ENCODE results near the gene MYO7B. TPM values are rescaled to one million over a fixed set of nuclear protein-coding genes. Genes with fewer than 3 reads are reported as not detected.

The MYO7B gene
- total RNA-seq, 2 experiments from 2014 or later: 3.3 TPM; not detected in 1

- TF ChIP-seq EZH2phosphoT487 (IDR thresholded peaks at IDR 0.05; ENCODE audit: borderline replicate concordance, low read depth, low read length): no peak
- no peak for TF ChIP-seq CTCF (conservative IDR thresholded peaks at IDR 0.05; ENCODE audit: low read length)
- no peaks in the 10 kb centered on the region for H3K9me3 ChIP-seq (ENCODE audit: low read length)
- ChIA-PET CTCF (ENCODE audit: unreplicated experiment) (no interaction called here), POLR2A (interaction anchor here (0.8 kb wide), 1 partner anchor 8 kb away, joined by 3 read pairs; no protein-coding TSS in a partner anchor)
- H3K9me2 ChIP-seq (ENCODE audit: insufficient read depth, low read length): no peaks in the 10 kb centered on the region
- no peak overlapping the region for H3K4me3 ChIP-seq (ENCODE audit: low read depth, low read length, poor library complexity, severe bottlenecking)
- no TSS peak for BruUV-seq (replicated peaks)
- H2AFZ ChIP-seq (ENCODE audit: low read length): no peak overlapping the region
- intact Hi-C loops (cut with micrococcal nuclease; ENCODE audit: unreplicated experiment): no loop called here
- no peak for DNase-seq (ENCODE audit: low spot score)
- no peaks in the 10 kb centered on the region for H3K36me3 ChIP-seq (ENCODE audit: insufficient read depth, low read length)
- no peaks in the 10 kb centered on the region for H3K79me2 ChIP-seq (ENCODE audit: insufficient read depth, low read depth, low read length)
- H4K20me1 ChIP-seq (ENCODE audit: insufficient read depth, low read length): no peaks in the 10 kb centered on the region
- no peak overlapping the region for H3K4me2 ChIP-seq (ENCODE audit: low read length)
- no peak overlapping the region for H3K27ac ChIP-seq (ENCODE audit: low read depth, low read length, poor library complexity, severe bottlenecking)
- H3K4me1 ChIP-seq (ENCODE audit: insufficient read depth, low read length, poor library complexity, severe bottlenecking): no peaks in the 10 kb centered on the region
Observed at GRCh38 chr2:127633556-127634065, 98.1 kb downstream of the MYO7B start.

- no TSS peak for BruUV-seq (replicated peaks)
- ChIA-PET CTCF (ENCODE audit: unreplicated experiment) (no interaction called here), POLR2A (interaction anchor here (0.8 kb wide), 1 partner anchor 9 kb away, joined by 3 read pairs; no protein-coding TSS in a partner anchor)
- Histone ChIP-seq H3K27ac (ENCODE audit: low read depth, low read length, poor library complexity, severe bottlenecking) (no peak overlapping the region), H3K36me3 (ENCODE audit: insufficient read depth, low read length) (no peaks in the 10 kb centered on the region), H3K79me2 (ENCODE audit: insufficient read depth, low read depth, low read length) (no peaks in the 10 kb centered on the region), H3K9me3 (ENCODE audit: low read length) (no peaks in the 10 kb centered on the region), H3K4me1 (ENCODE audit: insufficient read depth, low read length, poor library complexity, severe bottlenecking) (no peaks in the 10 kb centered on the region), H3K4me3 (ENCODE audit: low read depth, low read length, poor library complexity, severe bottlenecking) (no peak overlapping the region), H2AFZ (ENCODE audit: low read length) (no peak overlapping the region), H4K20me1 (ENCODE audit: insufficient read depth, low read length) (no peaks in the 10 kb centered on the region), H3K4me2 (ENCODE audit: low read length) (no peak overlapping the region), H3K9me2 (ENCODE audit: insufficient read depth, low read length) (no peaks in the 10 kb centered on the region)
- intact Hi-C loops (cut with micrococcal nuclease; ENCODE audit: unreplicated experiment): no loop called here
- DNase-seq (ENCODE audit: low spot score): no peak
- TF ChIP-seq CTCF (conservative IDR thresholded peaks at IDR 0.05; ENCODE audit: low read length) (no peak), EZH2phosphoT487 (IDR thresholded peaks at IDR 0.05; ENCODE audit: borderline replicate concordance, low read depth, low read length) (no peak)
Observed at GRCh38 chr2:127634066-127634617, 98.7 kb downstream of the MYO7B start.

GRCh38 chr2:127634626-127635379 is 99.3 kb downstream of the MYO7B start:
- POLR2A ChIA-PET: interaction anchor here (0.8 kb wide), 1 partner anchor 9 kb away, joined by 3 read pairs; no protein-coding TSS in a partner anchor
- intact Hi-C loops (cut with micrococcal nuclease; ENCODE audit: unreplicated experiment): no loop called here
- CTCF ChIA-PET (ENCODE audit: unreplicated experiment): no interaction called here

More at GRCh38 chr2:127634626-127635379, 99.3 kb downstream of the MYO7B start:
- Histone ChIP-seq H3K36me3 (ENCODE audit: insufficient read depth, low read length) (no peaks in the 10 kb centered on the region), H3K79me2 (ENCODE audit: insufficient read depth, low read depth, low read length) (no peaks in the 10 kb centered on the region), H4K20me1 (ENCODE audit: insufficient read depth, low read length) (no peaks in the 10 kb centered on the region), H3K4me2 (ENCODE audit: low read length) (no peak overlapping the region), H3K4me1 (ENCODE audit: insufficient read depth, low read length, poor library complexity, severe bottlenecking) (peaks cover 3% of the 10 kb centered on the region), H3K27ac (ENCODE audit: low read depth, low read length, poor library complexity, severe bottlenecking) (no peak overlapping the region), H2AFZ (ENCODE audit: low read length) (no peak overlapping the region), H3K9me2 (ENCODE audit: insufficient read depth, low read length) (no peaks in the 10 kb centered on the region), H3K4me3 (ENCODE audit: low read depth, low read length, poor library complexity, severe bottlenecking) (no peak overlapping the region), H3K9me3 (ENCODE audit: low read length) (no peaks in the 10 kb centered on the region)
- no TSS peak for BruUV-seq (replicated peaks)
- no peak for DNase-seq (ENCODE audit: low spot score)
- no peak for TF ChIP-seq EZH2phosphoT487 (IDR thresholded peaks at IDR 0.05; ENCODE audit: borderline replicate concordance, low read depth, low read length)
- no peak for TF ChIP-seq CTCF (conservative IDR thresholded peaks at IDR 0.05; ENCODE audit: low read length)
